ENCODE results near the gene CABP2. TPM values are rescaled to one million over a fixed set of nuclear protein-coding genes. Genes with fewer than 3 reads are reported as not detected.

The CABP2 gene
- total RNA-seq, 1 donor from 2014 or later, result not detected

GRCh38 chr11:67542169-67542568 is 18.9 kb upstream of the CABP2 start:
- no peak for ATAC-seq
- intact Hi-C loops (cut with micrococcal nuclease), result no loop called here
- no peak for DNase-seq

GRCh38 chr11:67541198-67541597 is 18.0 kb upstream of the CABP2 start:
- ATAC-seq (no peak), DNase-seq (no peak)
- intact Hi-C loops (cut with micrococcal nuclease), result no loop called here

DNA sequence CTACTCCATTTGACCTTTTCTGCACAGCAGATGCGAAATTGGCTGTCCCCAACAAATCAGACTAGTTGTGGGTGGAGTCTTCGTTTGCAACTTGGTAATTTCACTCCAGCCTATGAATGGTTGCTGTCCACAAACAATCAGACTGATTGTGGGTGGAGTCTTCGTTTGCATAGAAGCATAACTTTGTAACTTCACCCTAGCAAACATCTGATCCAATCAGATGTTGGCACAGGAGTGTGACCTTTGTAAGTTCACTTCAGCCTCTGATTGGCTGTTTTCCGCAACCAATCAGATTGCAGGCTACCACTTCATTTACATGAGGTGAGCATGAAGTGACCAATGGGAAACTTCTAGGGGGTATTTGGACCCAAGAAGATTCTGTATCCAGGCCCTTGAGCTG is 16.3 kb upstream of the CABP2 start:
- intact Hi-C loops (cut with micrococcal nuclease), result no loop called here
- no peak for DNase-seq
- ATAC-seq, result no peak

DNA sequence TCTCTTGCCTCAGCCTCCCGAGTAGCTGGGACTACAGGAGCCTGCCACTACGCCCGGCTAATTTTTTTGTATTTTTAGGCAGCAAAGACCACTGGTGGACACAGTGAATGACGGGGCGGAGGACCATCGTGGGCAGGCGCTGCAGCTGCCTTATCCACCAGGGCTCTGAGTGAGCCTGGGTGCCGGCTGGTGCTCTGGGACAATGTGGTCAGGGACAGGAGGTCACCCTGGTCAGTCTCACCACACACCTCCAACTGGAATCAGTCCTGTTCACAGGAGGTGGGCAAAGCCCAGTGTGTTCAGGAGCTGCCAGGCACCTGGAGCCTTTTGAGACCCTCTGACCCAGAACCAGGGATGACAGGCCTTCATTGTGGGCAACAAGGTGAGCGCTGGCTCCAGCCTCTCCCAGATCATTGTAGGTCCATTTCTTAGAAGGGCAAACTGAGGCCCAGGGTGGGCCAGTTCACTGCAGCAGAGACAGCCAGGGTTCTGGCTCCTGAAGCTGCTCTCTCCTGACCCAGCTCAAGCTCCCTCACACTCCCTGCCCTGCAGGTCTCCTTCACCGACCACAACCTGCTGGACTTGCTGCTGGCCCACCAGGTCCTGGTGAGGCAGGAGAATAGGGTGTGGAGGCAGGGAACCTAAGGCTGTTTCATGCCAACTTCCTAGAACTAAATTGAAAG is 15.7 kb upstream of the CABP2 start:
- intact Hi-C loops (cut with micrococcal nuclease), result no loop called here
- DNase-seq (no peak), ATAC-seq (no peak)

GRCh38 chr11:67538306-67538705 is 15.1 kb upstream of the CABP2 start:
- ATAC-seq (peak; percentile 38), DNase-seq (no peak)
- intact Hi-C loops (cut with micrococcal nuclease), result no loop called here

- no peak for DNase-seq
- ATAC-seq, result no peak
- intact Hi-C loops (cut with micrococcal nuclease), result no loop called here
Observed at GRCh38 chr11:67535561-67535960, 12.3 kb upstream of the CABP2 start.

DNA sequence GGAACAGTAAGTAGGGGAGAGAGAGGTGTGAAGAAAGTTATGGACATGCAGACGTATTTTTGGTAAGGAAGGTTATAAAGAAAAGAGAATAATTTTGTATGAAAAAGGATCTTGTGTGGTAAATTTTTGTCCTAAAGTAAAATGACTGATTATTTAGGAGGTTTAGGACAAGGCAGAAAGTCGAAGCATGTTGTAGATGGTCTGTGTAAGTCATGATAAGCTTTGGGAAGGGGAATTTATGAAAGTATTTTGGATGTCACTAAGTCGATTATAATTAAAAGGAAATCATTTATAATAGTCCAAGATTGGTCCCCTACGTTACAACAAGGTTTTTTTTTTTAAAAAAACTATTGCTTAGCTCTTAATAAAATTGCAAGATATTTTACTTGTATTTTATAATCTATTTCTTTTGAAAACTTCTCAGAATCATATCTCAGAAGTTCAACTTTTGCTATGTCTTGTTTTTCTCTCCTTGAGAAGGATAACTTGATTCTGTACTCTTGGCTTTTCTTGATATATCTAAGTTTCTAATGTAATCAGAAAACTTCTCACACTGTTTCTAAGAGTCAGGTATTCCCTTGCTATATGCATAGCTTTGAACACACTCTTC is 10.9 kb upstream of the CABP2 start:
- DNase-seq (no peak), ATAC-seq (no peak)
- intact Hi-C loops (cut with micrococcal nuclease), result no loop called here

DNA sequence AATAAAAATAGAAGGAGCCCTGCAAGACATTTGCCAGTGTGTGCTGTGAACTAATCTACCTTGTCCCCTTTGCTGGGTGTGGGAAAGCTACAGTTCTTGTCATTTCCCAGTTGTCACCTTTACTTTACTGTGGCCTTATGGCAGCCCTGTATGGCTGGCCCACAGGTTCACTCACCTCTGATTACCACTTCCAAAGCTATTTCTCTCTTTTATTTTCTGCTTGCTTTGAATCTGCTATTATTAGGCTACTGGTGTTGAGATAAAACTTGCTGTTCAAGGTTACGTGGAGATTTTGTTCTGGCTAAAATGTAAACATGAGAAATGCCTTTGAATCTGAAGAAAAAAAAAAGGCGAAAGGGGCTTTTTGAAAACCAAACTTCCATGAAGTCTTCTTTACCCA is 9.6 kb upstream of the CABP2 start:
- DNase-seq (no peak), ATAC-seq (no peak)
- intact Hi-C loops (cut with micrococcal nuclease), result no loop called here

DNA sequence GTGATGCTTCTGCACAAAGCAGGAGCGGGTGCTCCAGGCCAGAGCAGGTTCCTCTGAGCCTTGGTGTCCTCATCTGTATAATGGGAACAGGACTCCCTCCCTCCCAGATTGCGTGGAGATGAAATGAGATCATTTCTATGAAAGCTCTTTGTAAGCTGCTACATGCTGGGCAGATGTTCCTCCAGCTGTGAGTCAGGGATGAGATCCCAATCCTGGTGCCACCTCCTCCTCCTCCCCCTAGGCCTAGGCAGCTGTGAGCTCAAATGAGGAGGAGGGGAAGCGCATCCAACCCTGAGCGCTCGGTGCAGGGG is 7.0 kb upstream of the CABP2 start:
- intact Hi-C loops (cut with micrococcal nuclease), result no loop called here
- DNase-seq (no peak), ATAC-seq (no peak)

DNA sequence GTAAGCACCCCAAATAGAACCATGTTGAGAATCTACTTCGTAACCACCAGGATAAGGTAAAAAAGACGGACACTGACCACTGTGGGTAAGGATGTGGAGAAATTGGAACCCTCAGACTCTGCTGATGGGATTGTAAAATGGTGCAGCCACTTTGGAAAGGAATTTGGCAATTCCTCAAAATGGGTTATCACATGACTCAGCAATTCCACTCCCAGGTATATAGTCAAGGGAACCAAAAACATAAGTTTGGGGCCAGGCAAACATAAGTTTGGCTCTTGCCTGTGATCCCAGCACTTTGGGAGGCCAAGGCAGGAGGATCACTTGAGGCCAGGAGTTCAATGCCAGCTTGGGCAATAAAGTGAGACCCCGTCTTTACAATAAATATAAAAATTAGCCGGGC is 5.1 kb upstream of the CABP2 start:
- no peak for ATAC-seq
- intact Hi-C loops (cut with micrococcal nuclease), result no loop called here

DNA sequence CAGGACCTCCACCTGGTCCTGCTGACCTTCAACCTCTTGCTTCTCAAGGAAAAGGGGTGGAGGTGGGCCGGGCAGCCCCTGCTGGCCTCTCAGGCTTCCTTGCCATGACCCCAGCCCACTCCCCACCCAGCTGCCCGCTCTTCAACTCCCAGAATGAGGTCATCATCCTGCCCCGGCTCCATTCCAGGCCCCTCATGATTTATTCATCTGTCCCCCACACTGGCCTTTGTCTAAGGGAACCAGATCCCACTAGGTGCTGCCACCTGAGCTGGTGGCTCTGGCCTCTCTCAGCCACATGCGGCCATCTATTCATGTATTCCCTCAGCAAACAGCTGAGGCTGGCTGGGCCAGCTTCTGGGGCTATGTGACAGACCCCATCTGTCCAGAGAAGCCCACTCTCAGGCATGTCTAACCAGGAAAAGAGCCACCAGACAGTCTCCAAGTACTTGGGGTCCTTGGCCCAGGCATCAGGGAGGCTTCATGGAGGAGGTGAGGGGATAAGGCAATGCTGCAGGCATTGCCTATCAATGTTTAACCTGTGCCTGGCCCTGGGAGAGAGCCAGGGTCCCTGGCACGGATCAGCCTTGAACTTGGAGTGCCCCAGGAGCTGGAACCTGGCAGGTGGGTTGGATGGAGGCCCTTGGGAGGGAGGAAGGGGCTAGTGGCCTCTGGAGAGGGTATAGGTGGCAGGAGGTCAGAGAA is 2.2 kb upstream of the CABP2 start:
- ATAC-seq, result no peak
- no peak for DNase-seq
- intact Hi-C loops (cut with micrococcal nuclease), result no loop called here

More for the DNA sequence above, 5.1 kb upstream of the CABP2 start:
- no peak for DNase-seq

DNA sequence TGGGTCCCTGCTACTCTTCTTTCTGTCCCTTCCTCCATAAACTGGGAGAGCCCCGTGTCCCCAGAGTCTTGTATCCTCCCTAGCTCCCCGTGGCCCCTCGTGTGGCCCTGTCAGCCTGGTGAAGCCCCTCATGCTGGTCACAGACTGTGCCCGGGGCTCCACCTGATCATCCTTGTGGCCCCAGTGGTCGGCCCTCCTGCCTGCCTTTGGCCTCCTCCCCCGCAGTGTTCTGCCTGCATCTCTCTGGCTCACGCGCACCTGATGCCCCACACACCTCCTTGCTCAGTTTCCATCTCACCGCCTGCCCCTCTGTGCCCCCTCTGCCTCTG is 1.2 kb upstream of the CABP2 start:
- intact Hi-C loops (cut with micrococcal nuclease), result no loop called here
- DNase-seq (no peak), ATAC-seq (no peak)

- ATAC-seq, result no peak
- no peak for DNase-seq
- intact Hi-C loops (cut with micrococcal nuclease), result no loop called here
Observed at GRCh38 chr11:67523556-67524479, 572 bp upstream of the CABP2 start.

- DNase-seq (no peak), ATAC-seq (no peak)
- intact Hi-C loops (cut with micrococcal nuclease), result no loop called here
Observed at GRCh38 chr11:67522338-67522737, 908 bp downstream of the CABP2 start.

GRCh38 chr11:67521924-67522323 is 1.3 kb downstream of the CABP2 start:
- no peak for ATAC-seq
- no peak for DNase-seq
- intact Hi-C loops (cut with micrococcal nuclease), result no loop called here

DNA sequence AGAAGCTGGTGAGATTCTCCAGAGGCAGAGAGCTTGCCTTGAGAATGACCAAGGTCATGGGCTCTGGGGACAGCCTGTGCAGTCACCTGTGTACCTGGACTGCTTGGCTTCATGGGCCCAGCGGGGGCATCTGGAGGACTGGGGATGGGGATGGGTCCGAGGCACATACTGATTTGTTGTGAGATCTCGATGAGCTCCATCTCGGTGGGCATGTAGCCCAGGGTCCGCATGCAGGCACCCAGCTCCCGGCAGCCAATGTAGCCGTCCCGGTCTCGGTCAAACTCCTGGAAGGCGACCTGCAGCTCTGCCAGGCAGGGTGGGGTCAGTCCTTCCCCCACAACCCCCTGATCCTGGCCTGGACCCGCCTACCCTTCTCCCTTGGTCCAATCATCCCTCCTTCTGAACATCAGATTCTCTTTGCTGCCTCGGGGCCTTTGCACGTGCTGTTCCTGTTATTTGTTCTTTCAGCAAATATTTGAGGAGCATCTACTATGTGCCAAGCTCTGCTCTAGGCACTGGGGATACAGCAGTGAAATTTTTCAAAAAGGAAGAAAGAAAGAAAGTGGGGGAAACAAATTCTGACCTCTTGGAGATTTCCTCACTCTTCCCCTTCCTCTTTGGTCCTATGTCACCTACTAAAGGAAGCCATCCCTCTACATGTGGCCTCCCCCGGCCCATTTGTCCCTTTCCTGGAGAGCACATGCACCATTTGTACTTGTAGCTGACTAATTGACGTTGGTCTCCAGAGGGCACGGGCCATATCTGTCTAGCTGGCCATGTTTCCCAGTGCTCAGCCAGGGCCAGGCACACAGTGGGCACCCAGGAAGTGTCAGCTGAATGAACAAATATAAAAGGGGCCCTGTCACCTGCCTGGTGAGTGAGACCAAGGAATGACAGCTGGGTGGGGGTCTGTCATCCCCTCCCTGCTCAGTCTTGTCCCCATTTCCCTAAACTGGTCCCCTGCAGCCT is 2.1 kb downstream of the CABP2 start:
- DNase-seq (no peak), ATAC-seq (no peak)
- intact Hi-C loops (cut with micrococcal nuclease), result no loop called here

GRCh38 chr11:67519726-67520125 is 3.5 kb downstream of the CABP2 start:
- no peak for DNase-seq
- no peak for ATAC-seq
- intact Hi-C loops (cut with micrococcal nuclease), result no loop called here

- no peak for DNase-seq
- no peak for ATAC-seq
- intact Hi-C loops (cut with micrococcal nuclease), result no loop called here
Observed at GRCh38 chr11:67517784-67518552, 5.3 kb downstream of the CABP2 start.
